HG02798 (cell line): Measurements from ENCODE around the gene AKR1C4.

Source experiments
- ATAC-seq: cut with Tn5 transposase; IDR thresholded peaks from one replicate; pipeline ENCODE4 v1.9.1; 2021; ENCODE audit warnings: mild to moderate bottlenecking; ENCODE audit not compliant: unreplicated experiment, poor library complexity

The AKR1C4 gene

DNA sequence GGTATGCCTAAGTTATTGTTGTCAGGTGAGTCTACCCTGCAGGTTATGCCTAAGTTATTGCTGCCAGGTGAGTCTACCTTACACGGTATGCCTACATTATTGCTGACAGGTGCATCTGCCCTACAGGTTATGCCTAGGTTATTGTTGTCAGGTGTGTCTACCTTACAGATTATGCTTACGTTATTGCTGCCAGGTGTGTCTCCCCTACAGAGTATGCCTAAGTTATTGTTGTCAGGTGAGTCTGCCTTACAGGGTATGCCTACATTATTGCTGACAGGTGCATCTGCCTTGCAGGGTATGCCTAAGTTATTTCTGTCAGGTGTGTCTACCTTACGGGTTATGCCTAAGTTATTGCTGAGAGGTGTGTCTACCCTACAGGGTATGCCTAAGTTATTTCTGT is 64.2 kb downstream of the AKR1C4 start:
- ATAC-seq, result no peak

DNA sequence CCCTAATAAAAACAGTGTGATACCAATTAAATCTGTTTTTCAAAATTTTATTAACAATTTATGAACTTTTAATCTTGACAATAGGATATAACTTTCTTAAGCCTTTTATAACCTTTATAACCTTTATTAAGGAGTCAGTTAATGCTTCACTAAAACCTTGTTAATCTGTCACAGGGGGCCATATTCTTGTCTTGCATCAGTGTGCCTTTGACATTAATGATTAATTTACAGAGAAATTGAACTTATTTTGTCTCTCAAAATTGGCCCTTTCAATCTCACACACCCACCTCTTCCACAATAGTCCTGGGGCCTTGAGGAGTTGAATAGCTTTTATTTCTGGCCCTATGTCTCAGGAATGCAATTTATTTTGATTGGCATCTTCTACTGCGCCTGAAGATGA is 68.5 kb downstream of the AKR1C4 start:
- ATAC-seq, result no peak

DNA sequence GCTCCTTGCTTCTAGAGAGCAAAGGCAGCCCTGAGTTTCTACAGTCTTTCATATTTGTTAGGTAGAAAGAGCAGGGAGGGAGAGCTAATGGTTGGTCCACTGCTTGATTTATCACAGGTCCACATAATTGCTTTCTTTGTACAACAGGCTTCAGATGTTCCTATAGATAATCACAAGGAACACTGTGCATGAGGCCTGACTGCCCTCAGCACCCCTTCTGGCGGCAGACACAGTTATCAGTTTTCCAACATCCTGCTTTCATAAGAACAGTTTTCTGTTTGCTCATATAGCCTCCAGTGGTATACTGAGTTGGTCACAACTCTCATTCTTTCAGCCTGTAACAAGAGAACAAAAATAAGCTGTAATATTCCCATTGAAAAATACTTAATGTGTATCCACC is 69.7 kb downstream of the AKR1C4 start:
- ATAC-seq, result no peak

DNA sequence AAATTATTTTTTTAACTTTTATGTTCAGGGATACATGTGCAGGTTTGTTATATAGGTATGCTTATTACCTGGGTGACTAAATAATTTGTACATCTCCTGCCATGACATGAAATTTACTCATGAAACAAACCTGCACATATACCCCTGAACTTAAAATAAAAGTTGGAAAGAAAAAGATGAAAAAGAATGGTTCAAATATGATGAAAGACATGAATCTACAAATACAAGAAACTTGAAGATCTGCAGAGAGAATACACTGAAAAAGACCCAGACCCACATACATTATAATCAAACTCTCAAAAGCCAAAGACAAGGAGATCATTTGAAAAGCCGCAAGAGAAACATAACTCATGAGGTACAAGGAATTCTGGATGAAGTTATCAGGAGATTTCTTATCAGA is 70.2 kb downstream of the AKR1C4 start:
- no peak for ATAC-seq

DNA sequence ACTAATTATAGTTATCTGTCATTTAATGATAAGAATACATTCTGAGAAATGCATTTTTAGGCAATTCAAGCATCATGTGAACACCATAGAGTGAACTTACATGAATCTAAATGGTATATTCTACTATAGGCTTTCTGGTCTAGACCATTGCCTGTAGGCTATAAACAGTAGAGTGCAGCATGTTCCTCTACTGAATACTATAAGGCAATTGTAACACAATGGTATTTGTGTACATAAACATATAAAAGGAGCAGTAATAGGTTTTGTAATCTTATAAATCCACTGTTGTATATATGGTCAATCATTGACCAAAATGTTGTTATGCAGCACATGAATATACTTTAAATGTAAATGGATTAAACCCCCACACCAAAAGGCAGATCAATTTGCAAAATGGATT is 71.6 kb downstream of the AKR1C4 start:
- no peak for ATAC-seq
